GM21786 (cell line): Measurements from ENCODE around the gene FAS.
A peak's percentile ranks its signal among the peaks of the same experiment; 100 is the strongest.

ENCODE experiments used
- ATAC-seq: cut with Tn5 transposase; IDR thresholded peaks from one replicate; pipeline ENCODE4 v1.9.1; 2021; ENCODE audit not compliant: unreplicated experiment

The FAS gene

DNA sequence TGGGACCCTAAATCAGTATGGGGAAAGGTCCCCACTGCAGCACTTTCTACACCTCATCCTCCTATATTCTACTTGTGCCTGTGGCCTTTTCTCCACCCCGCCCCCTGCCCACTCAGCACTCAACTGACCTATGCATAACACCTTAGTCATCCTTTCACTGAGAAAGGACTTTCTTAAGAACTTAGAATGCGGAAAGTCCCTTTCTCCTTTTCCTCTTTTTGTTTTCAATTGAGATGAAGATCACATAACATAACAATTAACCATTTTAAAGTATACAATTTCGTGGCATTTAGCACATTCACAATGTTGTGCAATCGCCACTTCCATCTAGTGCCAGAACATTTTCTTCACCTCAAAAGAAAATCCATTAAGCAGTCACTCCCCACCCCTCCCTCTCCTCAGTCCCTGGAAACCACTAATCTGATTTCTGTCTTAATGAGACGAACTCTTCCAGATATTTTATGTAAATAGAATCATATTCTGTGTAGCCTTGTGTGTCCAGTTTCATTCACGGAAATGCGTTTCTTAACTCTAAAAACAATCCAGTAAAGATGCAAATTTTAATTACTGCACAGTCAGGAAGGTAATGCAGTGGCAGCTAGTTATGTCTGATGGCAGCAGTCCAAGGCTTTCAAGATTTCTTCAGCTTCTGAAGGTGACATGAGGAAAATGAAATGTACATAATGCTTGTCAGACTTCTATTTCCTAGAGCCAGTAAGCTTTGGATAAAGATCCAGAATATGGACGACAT is 41.7 kb downstream of the FAS start:
- ATAC-seq: peak; percentile 69

DNA sequence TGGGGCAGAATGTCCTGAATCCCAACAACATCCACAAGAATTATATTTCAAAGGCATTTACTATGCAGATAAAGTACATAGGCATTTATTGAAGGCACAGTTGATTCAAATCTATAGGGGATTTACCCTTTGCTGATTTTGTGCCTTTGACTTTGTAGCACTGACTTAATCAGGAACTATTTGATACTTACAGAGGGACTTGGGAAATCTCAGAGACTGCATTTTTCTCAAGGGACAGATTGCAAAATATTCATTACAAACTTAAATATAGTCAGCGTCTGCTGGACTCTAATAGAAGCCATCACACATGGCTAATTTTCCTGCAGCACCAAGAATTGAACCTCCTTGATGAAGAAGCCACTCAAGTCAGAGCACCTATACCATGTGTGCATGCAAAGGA is 44.9 kb downstream of the FAS start:
- ATAC-seq: no peak

DNA sequence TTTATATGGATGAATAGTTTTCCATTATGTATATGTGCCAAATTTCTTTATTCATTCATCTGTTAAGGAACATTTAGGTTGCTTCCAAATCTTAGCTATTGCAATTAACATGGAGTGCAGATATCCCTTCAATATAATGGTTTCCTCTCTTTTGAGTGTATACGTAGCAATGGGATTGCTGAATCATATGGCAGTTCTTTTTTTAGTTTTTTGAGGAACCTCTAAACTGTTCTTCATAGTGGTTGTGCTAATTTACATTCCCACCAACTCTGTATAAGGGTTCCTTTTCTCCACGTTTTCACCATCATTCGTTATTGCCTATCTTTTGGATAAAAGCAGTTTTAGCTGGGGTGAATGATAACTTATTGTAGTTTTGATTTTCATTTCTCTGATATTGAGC is 46.5 kb downstream of the FAS start:
- no peak for ATAC-seq

DNA sequence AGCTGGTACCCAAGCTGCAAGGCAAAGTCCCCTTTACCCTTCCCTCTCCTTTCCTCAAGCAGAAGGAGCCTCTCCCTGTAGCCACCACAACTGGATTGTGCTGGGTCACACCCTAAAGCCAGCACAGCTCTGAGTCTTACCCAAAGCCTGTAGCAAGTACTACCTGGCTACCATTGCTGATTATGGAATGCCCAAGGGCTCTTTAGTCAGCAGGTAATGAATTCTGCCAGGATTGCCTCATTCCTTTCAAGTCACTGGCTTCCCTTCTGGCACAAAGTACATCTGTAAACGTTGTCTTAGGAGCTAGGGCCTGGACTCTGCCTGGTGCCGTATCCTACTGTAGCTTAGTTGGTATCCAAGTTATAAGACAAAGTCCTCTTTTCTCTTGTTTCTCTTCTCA is 52.0 kb downstream of the FAS start:
- no peak for ATAC-seq

DNA sequence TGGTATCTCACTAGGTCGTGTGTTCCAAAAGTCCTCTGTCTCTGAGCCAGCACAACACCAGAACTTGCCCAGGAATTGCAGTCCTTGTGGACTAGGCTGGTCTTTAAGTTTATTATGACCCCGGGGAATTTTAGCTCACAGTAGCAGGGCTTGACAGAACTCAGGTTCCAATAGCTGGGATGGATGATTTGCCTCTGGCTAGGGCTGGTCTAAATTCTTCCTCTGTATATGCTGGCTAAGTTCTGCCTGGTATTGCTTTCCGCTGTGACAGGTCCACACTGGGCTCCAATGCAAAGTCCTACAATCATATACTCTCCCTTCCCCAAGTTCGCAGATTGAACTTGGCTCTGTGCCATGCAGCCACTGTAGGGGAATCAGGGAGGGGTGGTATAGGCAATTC is 52.5 kb downstream of the FAS start:
- ATAC-seq: no peak

DNA sequence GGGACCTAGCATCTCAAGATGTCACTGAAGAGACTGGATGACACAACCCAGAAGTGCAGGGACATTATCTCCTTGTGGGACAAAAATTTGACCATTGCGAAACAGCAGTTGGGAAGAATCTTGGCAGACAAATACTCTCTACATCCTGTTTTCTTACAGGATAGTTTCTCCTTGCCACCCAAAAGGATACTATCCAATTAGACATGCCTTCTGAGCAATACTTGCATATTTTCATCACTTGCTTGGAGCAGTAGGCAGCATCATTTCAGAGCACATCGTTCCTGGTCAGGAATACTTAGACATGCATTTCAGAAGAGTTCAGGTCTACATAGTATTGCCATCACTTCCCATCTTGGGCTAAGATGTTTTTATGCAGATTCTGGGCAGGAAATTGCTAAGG is 56.8 kb downstream of the FAS start:
- ATAC-seq: no peak

DNA sequence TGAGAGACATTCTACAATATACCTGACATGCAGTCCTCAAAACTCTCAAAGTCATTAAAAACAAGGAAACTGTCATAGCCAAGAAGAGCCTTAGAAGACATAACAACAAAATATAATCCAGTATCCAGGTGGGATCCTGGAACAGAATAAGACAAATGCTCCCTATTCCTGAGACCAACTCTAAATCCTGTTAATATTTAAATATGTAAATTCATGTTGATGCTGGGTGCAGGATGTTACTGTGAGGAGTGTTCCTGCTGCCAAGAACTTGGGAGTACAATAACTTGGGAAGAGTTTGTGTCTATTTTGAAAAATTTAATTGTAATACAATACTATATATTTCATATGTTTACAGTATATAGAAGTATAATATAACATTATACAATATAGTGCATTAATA is 61.0 kb downstream of the FAS start:
- ATAC-seq: no peak

DNA sequence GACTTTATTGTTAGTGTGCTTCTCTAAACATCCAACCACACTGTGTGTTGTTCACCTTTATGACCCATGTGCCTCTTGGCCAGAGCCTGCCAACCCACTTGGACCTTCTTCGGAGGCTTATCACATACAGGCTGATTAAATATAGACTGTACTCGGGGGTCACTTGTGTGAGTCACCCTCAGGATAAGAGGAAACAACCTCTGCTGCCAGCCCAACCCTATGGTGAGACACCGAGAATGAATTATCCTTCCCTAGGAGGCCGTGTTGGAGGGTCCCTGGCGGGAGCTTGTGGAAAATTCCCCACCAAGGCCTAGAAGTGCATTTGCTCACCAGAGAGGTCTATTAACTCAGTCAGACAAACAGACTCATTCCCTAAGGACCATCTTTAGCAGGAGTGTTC is 63.0 kb downstream of the FAS start:
- ATAC-seq: no peak

DNA sequence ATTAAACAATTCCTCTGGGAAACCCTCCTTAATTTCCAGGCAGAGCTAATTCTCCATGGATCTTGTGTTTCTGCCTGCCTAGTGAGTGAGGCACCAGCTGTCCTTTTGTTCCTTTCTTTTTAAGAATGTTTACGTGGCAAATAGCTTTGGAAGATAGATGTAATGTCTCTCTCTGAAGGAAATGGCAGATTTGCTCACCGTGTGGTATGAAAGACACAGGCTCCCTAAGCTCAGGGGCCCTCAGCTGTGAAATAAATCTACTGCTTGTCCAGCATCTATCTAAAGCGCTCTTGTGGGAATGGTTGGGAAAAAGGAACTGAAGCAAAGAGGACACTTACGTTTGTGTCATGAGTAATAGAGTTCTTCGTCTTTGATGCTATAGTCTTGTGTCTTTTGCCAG is 64.6 kb downstream of the FAS start:
- no peak for ATAC-seq

DNA sequence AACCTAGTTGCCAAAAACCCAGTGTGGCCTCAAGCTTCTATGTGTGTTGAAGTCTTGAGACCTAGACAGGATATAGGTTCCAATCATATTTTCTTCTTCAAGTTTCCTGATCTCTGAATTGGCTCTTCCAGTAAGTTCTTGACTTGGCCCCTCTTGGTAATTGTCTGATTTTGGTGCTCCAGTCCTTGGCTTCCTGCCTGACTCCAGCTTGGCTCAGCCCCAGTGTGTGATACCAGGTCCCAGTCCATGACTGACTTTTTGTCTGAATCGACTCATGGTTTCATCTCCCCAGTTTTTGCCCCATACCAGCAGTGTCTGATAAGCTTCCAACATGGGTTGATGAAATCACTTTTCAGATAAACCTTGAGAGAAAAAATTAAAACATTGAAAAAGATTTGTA is 72.3 kb downstream of the FAS start:
- no peak for ATAC-seq

DNA sequence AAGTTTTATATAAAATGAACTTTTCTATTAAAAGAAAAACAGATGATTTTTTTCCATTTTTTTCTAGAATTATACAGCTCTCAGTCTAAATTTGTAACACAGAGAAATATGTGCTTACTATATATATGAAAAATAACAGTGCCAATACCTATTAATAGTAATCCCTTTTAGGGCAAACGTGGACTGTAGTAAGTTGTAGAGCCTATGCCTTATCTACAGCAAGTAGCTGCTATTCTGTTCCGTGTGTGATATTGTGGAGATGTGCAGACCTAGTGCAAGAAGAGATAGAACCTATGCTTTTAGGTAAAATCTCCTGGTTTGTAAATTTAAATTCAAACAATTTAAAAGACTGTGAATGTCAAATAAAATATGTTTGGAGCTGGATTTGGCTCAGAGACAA is 72.9 kb downstream of the FAS start:
- ATAC-seq: no peak

DNA sequence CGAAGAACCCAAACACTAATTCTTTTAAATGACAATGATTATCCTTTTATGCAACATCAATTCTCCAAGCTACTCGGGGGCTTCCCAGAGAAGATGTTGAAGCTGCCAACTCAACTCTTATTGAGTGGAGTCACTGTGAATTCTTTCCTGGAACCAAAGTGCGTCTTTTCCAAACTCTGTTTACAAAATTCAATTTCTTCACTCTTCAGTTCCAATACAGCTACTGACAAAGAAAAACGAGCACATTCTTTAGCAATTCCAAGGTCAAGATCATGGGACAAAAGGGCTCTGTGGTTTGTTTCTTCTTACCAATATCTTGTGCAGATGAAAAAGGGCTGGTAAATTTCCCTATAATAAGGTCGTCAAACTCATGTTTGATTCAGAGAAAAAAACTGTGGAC is 74.2 kb downstream of the FAS start:
- ATAC-seq: no peak
